ENCODE data around the gene DAO.
"Not testable (repeated sequence)": the region's sequence is repeated elsewhere in the genome, so short reads cannot be mapped to it uniquely, and the experiment has no call there.

DAO gene

DNA sequence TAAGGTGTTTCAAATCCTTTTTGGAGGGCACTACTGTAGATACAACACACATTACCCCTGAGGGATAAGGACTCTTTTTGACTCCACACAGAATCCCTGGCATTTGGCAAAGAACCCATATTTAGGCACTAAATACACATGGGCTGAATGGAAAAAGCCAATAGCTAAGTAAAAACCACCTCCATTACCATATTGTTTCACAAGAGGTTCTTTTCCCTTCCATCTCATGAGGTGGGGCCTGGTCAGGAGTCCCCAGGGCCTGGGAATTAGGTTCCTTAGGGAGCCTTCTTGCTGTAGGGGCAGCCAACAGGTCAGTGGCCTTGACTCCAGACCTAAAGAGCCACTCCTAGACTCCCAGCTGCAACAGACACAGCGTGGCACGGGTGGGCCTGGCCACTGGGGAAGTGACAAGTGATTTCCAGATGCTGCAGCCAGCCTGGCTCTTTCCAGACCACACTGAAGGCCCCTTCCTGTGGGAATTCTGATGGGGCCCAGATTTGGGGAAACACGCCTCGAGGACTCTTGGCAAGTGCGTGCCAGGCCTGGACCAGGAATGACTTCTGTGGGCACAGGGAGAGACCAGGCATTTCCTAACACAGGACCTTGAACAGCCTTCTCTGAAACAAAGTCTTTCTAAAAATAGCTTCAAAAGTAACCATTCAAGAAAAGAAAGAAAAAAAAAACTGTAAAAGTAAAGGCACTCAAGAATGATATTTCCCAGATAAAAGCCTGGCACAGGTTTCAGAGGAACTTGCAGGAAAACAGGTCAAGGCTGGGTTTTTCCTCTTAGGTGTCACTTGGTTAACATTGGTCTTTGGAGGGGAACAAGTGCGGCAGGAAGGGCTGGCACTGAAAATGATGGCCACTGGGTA, 40.6 kb upstream of the DAO start:
- Histone ChIP-seq H3K4me1 (ENCODE audit: insufficient read depth, low read length) (peaks cover 15% of the 10 kb centered on the region), H3K4me3 (ENCODE audit: low read length) (no peak overlapping the region), H3K27me3 (ENCODE audit: insufficient read depth, low read length) (no peaks in the 10 kb centered on the region), H3K9ac (ENCODE audit: low read depth, low read length) (no peak overlapping the region; the same call in 1 of the 2 replicates), H3K27ac (ENCODE audit: low read length) (peak overlapping the region; percentile 29), H3K9me3 (ENCODE audit: insufficient read depth, low read depth, low read length) (no peaks in the 10 kb centered on the region), H3K36me3 (ENCODE audit: insufficient read depth, low read depth, low read length) (peaks cover 15% of the 10 kb centered on the region)

- no peak overlapping the region for H3K4me3 ChIP-seq (ENCODE audit: low read length)
- peaks cover 9% of the 10 kb centered on the region for H3K36me3 ChIP-seq (ENCODE audit: insufficient read depth, low read depth, low read length)
- no peaks in the 10 kb centered on the region for H3K27me3 ChIP-seq (ENCODE audit: insufficient read depth, low read length)
- H3K4me1 ChIP-seq (ENCODE audit: insufficient read depth, low read length): peaks cover 15% of the 10 kb centered on the region; the same call in 1 of the 2 replicates
- no peak overlapping the region for H3K27ac ChIP-seq (ENCODE audit: low read length)
- H3K9me3 ChIP-seq (ENCODE audit: insufficient read depth, low read depth, low read length): no peaks in the 10 kb centered on the region
- no peak overlapping the region for H3K9ac ChIP-seq (ENCODE audit: low read depth, low read length)
These were observed 40.0 kb upstream of the DAO start for GRCh38 chr12:108839890-108840230.

- no peak overlapping the region for H3K4me3 ChIP-seq (ENCODE audit: low read length)
These were observed 39.1 kb upstream of the DAO start for GRCh38 chr12:108840605-108841332.

DNA sequence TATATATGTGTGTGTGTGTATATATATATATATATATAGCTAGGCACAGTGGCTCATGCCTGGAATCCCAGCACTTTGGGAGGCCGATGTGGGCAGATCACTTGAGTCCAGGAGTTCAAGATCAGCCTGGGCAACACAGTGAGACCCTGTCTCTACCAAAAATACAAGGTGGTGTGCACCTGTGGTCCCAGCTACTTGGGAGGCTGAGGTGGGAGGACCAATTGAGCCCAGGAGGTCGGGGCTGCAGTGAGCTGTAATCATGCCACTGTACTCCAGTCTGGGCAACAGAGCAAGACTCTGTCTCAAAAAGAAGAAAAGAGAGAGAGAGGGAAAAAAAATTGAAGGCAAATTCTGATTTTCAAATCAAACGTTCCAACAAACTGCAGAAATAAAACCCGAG, 38.1 kb upstream of the DAO start:
- H3K9ac ChIP-seq (ENCODE audit: low read depth, low read length); H3K4me3 ChIP-seq (ENCODE audit: low read length); H3K27ac ChIP-seq (ENCODE audit: low read length); H3K9me3 ChIP-seq (ENCODE audit: insufficient read depth, low read depth, low read length); H3K27me3 ChIP-seq (ENCODE audit: insufficient read depth, low read length): not testable (repeated sequence)
- H3K4me1 ChIP-seq (ENCODE audit: insufficient read depth, low read length): peaks cover 15% of the 10 kb centered on the region; the same call in 1 of the 2 replicates
- H3K36me3 ChIP-seq (ENCODE audit: insufficient read depth, low read depth, low read length): 0 out of 2 replicates have a peak, but pooled peaks cover 11% of the 10 kb centered on the region

More at GRCh38 chr12:108840605-108841332, 39.1 kb upstream of the DAO start:
- Histone ChIP-seq H3K27me3 (ENCODE audit: insufficient read depth, low read length) (no peaks in the 10 kb centered on the region), H3K9me3 (ENCODE audit: insufficient read depth, low read depth, low read length) (no peaks in the 10 kb centered on the region; the same call in 1 of the 2 replicates), H3K27ac (ENCODE audit: low read length) (no peak overlapping the region), H3K4me1 (ENCODE audit: insufficient read depth, low read length) (peaks cover 15% of the 10 kb centered on the region; the same call in 1 of the 2 replicates), H3K9ac (ENCODE audit: low read depth, low read length) (0 out of 2 replicates have a peak overlapping the region, but pooled peaks have one; percentile 39), H3K36me3 (ENCODE audit: insufficient read depth, low read depth, low read length) (0 out of 2 replicates have a peak, but pooled peaks cover 5% of the 10 kb centered on the region)

GRCh38 chr12:108842361-108842760, 37.5 kb upstream of the DAO start:
- Histone ChIP-seq H3K27ac (ENCODE audit: low read length) (no peak overlapping the region), H3K4me1 (ENCODE audit: insufficient read depth, low read length) (peaks cover 15% of the 10 kb centered on the region; the same call in 1 of the 2 replicates), H3K9me3 (ENCODE audit: insufficient read depth, low read depth, low read length) (no peaks in the 10 kb centered on the region; the same call in 1 of the 2 replicates), H3K9ac (ENCODE audit: low read depth, low read length) (no peak overlapping the region), H3K36me3 (ENCODE audit: insufficient read depth, low read depth, low read length) (0 out of 2 replicates have a peak, but pooled peaks cover 14% of the 10 kb centered on the region), H3K4me3 (ENCODE audit: low read length) (no peak overlapping the region), H3K27me3 (ENCODE audit: insufficient read depth, low read length) (no peaks in the 10 kb centered on the region)

- Histone ChIP-seq H3K4me1 (ENCODE audit: insufficient read depth, low read length) (peaks cover 15% of the 10 kb centered on the region; the same call in 1 of the 2 replicates), H3K27me3 (ENCODE audit: insufficient read depth, low read length) (no peaks in the 10 kb centered on the region), H3K4me3 (ENCODE audit: low read length) (no peak overlapping the region), H3K9ac (ENCODE audit: low read depth, low read length) (no peak overlapping the region), H3K36me3 (ENCODE audit: insufficient read depth, low read depth, low read length) (0 out of 2 replicates have a peak, but pooled peaks cover 19% of the 10 kb centered on the region), H3K27ac (ENCODE audit: low read length) (no peak overlapping the region), H3K9me3 (ENCODE audit: insufficient read depth, low read depth, low read length) (no peaks in the 10 kb centered on the region; the same call in 1 of the 2 replicates)
These were observed 36.7 kb upstream of the DAO start for GRCh38 chr12:108843187-108843586.

DNA sequence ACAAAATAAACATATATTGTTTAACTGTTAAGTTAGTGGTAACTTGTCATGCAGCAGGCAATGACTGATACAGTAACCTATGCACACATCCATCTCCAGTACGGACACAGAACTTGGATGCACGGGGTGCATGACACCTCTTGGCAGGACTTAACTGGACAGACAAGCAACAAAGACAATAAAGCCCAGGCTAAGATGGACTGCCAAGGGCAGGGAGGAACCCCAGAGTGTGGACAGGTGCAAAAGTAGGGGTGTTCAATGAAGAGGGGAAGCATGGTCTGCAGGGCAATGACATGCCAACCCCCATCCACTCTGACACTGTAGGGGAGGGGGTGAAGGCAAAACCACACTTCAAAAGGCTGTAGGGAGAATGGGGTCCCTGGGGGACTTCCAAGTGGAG, 34.2 kb upstream of the DAO start:
- no peak overlapping the region for H3K9ac ChIP-seq (ENCODE audit: low read depth, low read length)
- no peak overlapping the region for H3K4me3 ChIP-seq (ENCODE audit: low read length)
- peaks cover 29% of the 10 kb centered on the region; the same call in 1 of the 2 replicates for H3K36me3 ChIP-seq (ENCODE audit: insufficient read depth, low read depth, low read length)
- H3K27ac ChIP-seq (ENCODE audit: low read length): no peak overlapping the region
- H3K27me3 ChIP-seq (ENCODE audit: insufficient read depth, low read length): no peaks in the 10 kb centered on the region
- peaks cover 1% of the 10 kb centered on the region; the same call in 1 of the 2 replicates for H3K4me1 ChIP-seq (ENCODE audit: insufficient read depth, low read length)
- no peaks in the 10 kb centered on the region; the same call in 1 of the 2 replicates for H3K9me3 ChIP-seq (ENCODE audit: insufficient read depth, low read depth, low read length)

DNA sequence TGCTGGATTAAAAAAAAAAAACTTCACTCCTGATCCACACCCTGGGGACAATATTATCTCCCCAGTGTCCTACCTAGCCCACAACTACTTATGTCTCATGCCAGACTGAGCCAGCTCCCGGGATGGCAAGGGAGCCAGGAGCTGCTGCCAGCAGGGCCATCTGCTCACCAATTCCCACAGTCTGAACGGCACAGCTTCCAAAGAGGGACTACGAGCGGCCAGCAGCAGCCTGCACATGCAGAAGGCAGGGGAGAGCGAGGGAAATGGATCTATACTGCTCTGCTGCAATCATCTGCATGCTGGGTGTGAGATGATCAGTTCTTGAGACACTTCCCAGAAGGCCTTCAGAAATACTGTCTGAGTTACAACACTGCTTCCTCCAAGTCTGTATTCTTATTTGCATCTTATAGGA, 33.6 kb upstream of the DAO start:
- Histone ChIP-seq H3K27me3 (ENCODE audit: insufficient read depth, low read length) (no peaks in the 10 kb centered on the region), H3K4me3 (ENCODE audit: low read length) (no peak overlapping the region), H3K9ac (ENCODE audit: low read depth, low read length) (no peak overlapping the region), H3K9me3 (ENCODE audit: insufficient read depth, low read depth, low read length) (no peaks in the 10 kb centered on the region; the same call in 1 of the 2 replicates), H3K4me1 (ENCODE audit: insufficient read depth, low read length) (no peaks in the 10 kb centered on the region), H3K27ac (ENCODE audit: low read length) (no peak overlapping the region), H3K36me3 (ENCODE audit: insufficient read depth, low read depth, low read length) (peaks cover 29% of the 10 kb centered on the region; the same call in 1 of the 2 replicates)

DNA sequence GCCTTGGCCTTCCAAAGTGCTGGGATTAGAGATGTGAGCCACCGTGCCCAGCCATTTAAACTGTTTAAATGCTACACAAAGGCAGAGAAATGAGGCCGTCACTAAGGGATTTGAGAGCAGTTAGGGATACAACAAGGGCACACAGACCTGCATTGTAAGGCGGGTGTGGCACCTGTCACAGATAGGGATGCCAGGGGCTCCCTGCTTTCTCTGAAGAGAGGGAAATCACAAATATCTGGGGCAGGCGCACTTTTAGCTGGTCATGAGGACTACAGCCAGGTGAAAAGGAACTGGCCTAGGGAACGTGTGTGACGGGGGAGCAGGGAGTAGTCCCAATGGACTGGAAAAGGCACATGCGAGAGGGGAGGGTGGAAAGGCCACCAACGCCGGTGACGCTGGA, 32.2 kb upstream of the DAO start:
- H3K4me1 ChIP-seq (ENCODE audit: insufficient read depth, low read length): no peaks in the 10 kb centered on the region
- no peak overlapping the region for H3K27ac ChIP-seq (ENCODE audit: low read length)
- H3K27me3 ChIP-seq (ENCODE audit: insufficient read depth, low read length): no peaks in the 10 kb centered on the region
- H3K9ac ChIP-seq (ENCODE audit: low read depth, low read length): no peak overlapping the region
- H3K9me3 ChIP-seq (ENCODE audit: insufficient read depth, low read depth, low read length): no peaks in the 10 kb centered on the region; the same call in 1 of the 2 replicates
- peaks cover 32% of the 10 kb centered on the region; the same call in 1 of the 2 replicates for H3K36me3 ChIP-seq (ENCODE audit: insufficient read depth, low read depth, low read length)
- no peak overlapping the region for H3K4me3 ChIP-seq (ENCODE audit: low read length)

GRCh38 chr12:108849660-108850059, 30.2 kb upstream of the DAO start:
- H3K27ac ChIP-seq (ENCODE audit: low read length): no peak overlapping the region

GRCh38 chr12:108850854-108851573, 28.9 kb upstream of the DAO start:
- Histone ChIP-seq H3K4me1 (ENCODE audit: insufficient read depth, low read length) (0 out of 2 replicates have a peak, but pooled peaks cover under 1% of the 10 kb centered on the region), H3K9ac (ENCODE audit: low read depth, low read length) (no peak overlapping the region), H3K4me3 (ENCODE audit: low read length) (no peak overlapping the region), H3K27ac (ENCODE audit: low read length) (no peak overlapping the region), H3K9me3 (ENCODE audit: insufficient read depth, low read depth, low read length) (peaks cover 5% of the 10 kb centered on the region; the same call in 1 of the 2 replicates), H3K36me3 (ENCODE audit: insufficient read depth, low read depth, low read length) (peaks cover 29% of the 10 kb centered on the region), H3K27me3 (ENCODE audit: insufficient read depth, low read length) (no peaks in the 10 kb centered on the region)

More at GRCh38 chr12:108849660-108850059, 30.2 kb upstream of the DAO start:
- H3K9me3 ChIP-seq (ENCODE audit: insufficient read depth, low read depth, low read length): no peaks in the 10 kb centered on the region; the same call in 1 of the 2 replicates
- H3K27me3 ChIP-seq (ENCODE audit: insufficient read depth, low read length): no peaks in the 10 kb centered on the region
- peaks cover 31% of the 10 kb centered on the region for H3K36me3 ChIP-seq (ENCODE audit: insufficient read depth, low read depth, low read length)
- H3K4me1 ChIP-seq (ENCODE audit: insufficient read depth, low read length): no peaks in the 10 kb centered on the region
- H3K4me3 ChIP-seq (ENCODE audit: low read length): no peak overlapping the region
- no peak overlapping the region for H3K9ac ChIP-seq (ENCODE audit: low read depth, low read length)
